ENCODE measurements around the gene MEIKIN. TPM values are rescaled to one million over a fixed set of nuclear protein-coding genes. Genes with fewer than 3 reads are reported as not detected.

Gene MEIKIN
- total RNA-seq, 1 experiment from 2014 or later = not detected

- H3K4me1 Mint-ChIP-seq (ENCODE audit: low read depth, unreplicated experiment) = peaks cover 7% of the 10 kb centered on the region
- no TSS peak for BruUV-seq (replicated peaks)
- Histone ChIP-seq H3K27me3 (replicated peaks; ENCODE audit: control insufficient read depth, insufficient read depth, low read length) (no peaks in the 10 kb centered on the region), H3K36me3 (ENCODE audit: control insufficient read depth, insufficient read depth, low read length) (no peaks in the 10 kb centered on the region), H3K4me1 (peaks cover 5% of the 10 kb centered on the region), H3K9me3 (no peaks in the 10 kb centered on the region), H3K4me3 (ENCODE audit: low read depth, low read length) (peak within 1 kb of the TSS; percentile 94)
- peak within 1 kb of the TSS; percentile 95 for H3K4me3 Mint-ChIP-seq (ENCODE audit: unreplicated experiment)
- peaks cover 27% of the 10 kb centered on the region for H3K36me3 Mint-ChIP-seq (ENCODE audit: insufficient read depth, unreplicated experiment)
- peaks cover 6% of the 10 kb centered on the region for H3K27me3 Mint-ChIP-seq (ENCODE audit: insufficient read depth, unreplicated experiment)
- ChIA-PET CTCF (interaction anchor here (1.0 to 1.9 kb wide), 3 partner anchors 14 to 211 kb away, joined by 3 to 12 read pairs (median 10); no protein-coding TSS in a partner anchor), POLR2A (interaction anchor here (0.6 to 1.6 kb wide), 11 partner anchors 9 to 538 kb away, joined by 3 to 8 read pairs (median 3); no protein-coding TSS in a partner anchor)
- peak within 1 kb of the TSS; percentile 90 for H3K27ac Mint-ChIP-seq (ENCODE audit: unreplicated experiment)
- intact Hi-C loops (cut with micrococcal nuclease; ENCODE audit: unreplicated experiment) = loop anchor here (1.0 to 5.0 kb wide), 4 partner anchors 28 to 210 kb away; partner anchors contain the start of gene RAPGEF6
- TF ChIP-seq CTCF (IDR thresholded peaks at IDR 0.05; ENCODE audit: insufficient read depth in 1 of 2, low read depth in 1 of 2, low read length in 1 of 2, severe bottlenecking in 1 of 2, unreplicated experiment in 1 of 2) = peak in 1 of 2 experiments; percentile 30
- H3K9me3 Mint-ChIP-seq (ENCODE audit: unreplicated experiment) = no peaks in the 10 kb centered on the region
- peak; percentile 100 for DNase-seq
These were observed 148.4 kb downstream of the MEIKIN start, which contains the start of gene FNIP1 for GRCh38 chr5:131796793-131797693. FNIP1 (minus strand) TSS chr5:131797017; CDS start chr5:131796921, 96 bp downstream.

- ChIA-PET CTCF (interaction anchor here (1.0 to 1.9 kb wide), 3 partner anchors 14 to 212 kb away, joined by 3 to 12 read pairs (median 10); no protein-coding TSS in a partner anchor), POLR2A (interaction anchor here (1.0 to 1.6 kb wide), 3 partner anchors 8 to 212 kb away, joined by 3 to 8 read pairs (median 5); no protein-coding TSS in a partner anchor)
- Mint-ChIP-seq H3K4me1 (ENCODE audit: low read depth, unreplicated experiment) (peaks cover 7% of the 10 kb centered on the region), H3K4me3 (ENCODE audit: unreplicated experiment) (peak overlapping the region; percentile 95), H3K9me3 (ENCODE audit: unreplicated experiment) (no peaks in the 10 kb centered on the region), H3K27me3 (ENCODE audit: insufficient read depth, unreplicated experiment) (peaks cover 2% of the 10 kb centered on the region), H3K36me3 (ENCODE audit: insufficient read depth, unreplicated experiment) (peaks cover 27% of the 10 kb centered on the region), H3K27ac (ENCODE audit: unreplicated experiment) (peak overlapping the region; percentile 90)
- H3K9me3 ChIP-seq = no peaks in the 10 kb centered on the region
- peaks cover 5% of the 10 kb centered on the region for H3K4me1 ChIP-seq
- DNase-seq = peak; percentile 57 to 65
- intact Hi-C loops (cut with micrococcal nuclease; ENCODE audit: unreplicated experiment) = loop anchor here (5.0 kb wide), 1 partner anchor 211 kb away; no protein-coding TSS in a partner anchor
- peak overlapping the region; percentile 94 for H3K4me3 ChIP-seq (ENCODE audit: low read depth, low read length)
- BruUV-seq (replicated peaks) = no TSS peak
- no peaks in the 10 kb centered on the region for H3K36me3 ChIP-seq (ENCODE audit: control insufficient read depth, insufficient read depth, low read length)
- no peaks in the 10 kb centered on the region for H3K27me3 ChIP-seq (replicated peaks; ENCODE audit: control insufficient read depth, insufficient read depth, low read length)
- no peak for TF ChIP-seq CTCF (IDR thresholded peaks at IDR 0.05; ENCODE audit: insufficient read depth in 1 of 2, low read depth in 1 of 2, low read length in 1 of 2, severe bottlenecking in 1 of 2, unreplicated experiment in 1 of 2)
These were observed 149.3 kb downstream of the MEIKIN start for GRCh38 chr5:131795879-131796792.

Data from Caco-2 (cell line).